ENCODE results near the gene LNP1. TPM values are rescaled to one million over a fixed set of nuclear protein-coding genes. Genes with fewer than 3 reads are reported as not detected.

Gene LNP1
- polyA plus RNA-seq, 1 donor (not counting 4 experiments of a cell fraction or from before 2014, with no cell fraction given), result 0.64 TPM

GRCh38 chr3:100360757-100361496 lies 40.4 kb upstream of the LNP1 start:
- H4K20me1 ChIP-seq (ENCODE audit: control insufficient read depth, extremely low read depth, insufficient read depth, low read length), result no peaks in the 10 kb centered on the region
- FAIRE-seq (peak; percentile 41), DNase-seq (ENCODE audit: low read depth, low spot score) (no peak)
- no peaks in the 10 kb centered on the region for H3K9me3 ChIP-seq (ENCODE audit: control insufficient read depth, low read depth, low read length)
- H3K9ac ChIP-seq (ENCODE audit: control insufficient read depth, extremely low read depth, insufficient read depth, low read length), result no peak overlapping the region
- H3K4me3 ChIP-seq (ENCODE audit: control insufficient read depth in 2 of 3, extremely low read depth in 1 of 3, insufficient read depth in 2 of 3, low read depth in 1 of 3, low read length in 3 of 3), result no peak overlapping the region
- no peak for TF ChIP-seq CTCF (optimal IDR thresholded peaks at IDR 0.05 in 1 of 3, IDR thresholded peaks at IDR 0.05 in 1 of 3, conservative IDR thresholded peaks at IDR 0.05 in 1 of 3; ENCODE audit: extremely low read depth in 1 of 3, insufficient read depth in 2 of 3, low read length in 3 of 3)
- no peak for TF ChIP-seq EZH2 (IDR thresholded peaks at IDR 0.05; ENCODE audit: low read length)
- H3K4me1 ChIP-seq (ENCODE audit: control insufficient read depth, extremely low read depth, insufficient read depth, low read length), result no peaks in the 10 kb centered on the region
- H3K36me3 ChIP-seq (ENCODE audit: control insufficient read depth in 2 of 2, extremely low read depth in 1 of 2, insufficient read depth in 2 of 2, low read length in 2 of 2), result peaks cover 9 to 19% of the 10 kb centered on the region in 2 experiments
- H2AFZ ChIP-seq (ENCODE audit: control insufficient read depth, low read length), result no peak overlapping the region
- H3K9me1 ChIP-seq (ENCODE audit: control insufficient read depth, extremely low read depth, insufficient read depth, low read length), result no peaks in the 10 kb centered on the region
- dilution Hi-C loops (cut with MboI; ENCODE audit: extremely low pct_ligation_motif_present, low sequenced_read_pairs), result no loop called here
- no peaks in the 10 kb centered on the region for H3K27me3 ChIP-seq (ENCODE audit: control insufficient read depth, extremely low read depth, insufficient read depth, low read length)
- no peak overlapping the region for H3K27ac ChIP-seq (ENCODE audit: control insufficient read depth, insufficient read depth, low read length)
- H3K4me2 ChIP-seq (ENCODE audit: control insufficient read depth, extremely low read depth, insufficient read depth, low read depth, low read length), result no peak overlapping the region
- no peaks in the 10 kb centered on the region for H3K79me2 ChIP-seq (ENCODE audit: control insufficient read depth, insufficient read depth, low read length)

- no peaks in the 10 kb centered on the region for H4K20me1 ChIP-seq (ENCODE audit: control insufficient read depth, extremely low read depth, insufficient read depth, low read length)
- no peaks in the 10 kb centered on the region for H3K4me1 ChIP-seq (ENCODE audit: control insufficient read depth, extremely low read depth, insufficient read depth, low read length)
- no peak for DNase-seq (ENCODE audit: low read depth, low spot score)
- H3K27me3 ChIP-seq (ENCODE audit: control insufficient read depth, extremely low read depth, insufficient read depth, low read length), result no peaks in the 10 kb centered on the region
- peaks cover 9 to 14% of the 10 kb centered on the region in 2 experiments for H3K36me3 ChIP-seq (ENCODE audit: control insufficient read depth in 2 of 2, extremely low read depth in 1 of 2, insufficient read depth in 2 of 2, low read length in 2 of 2)
- dilution Hi-C loops (cut with MboI; ENCODE audit: extremely low pct_ligation_motif_present, low sequenced_read_pairs), result no loop called here
- no peak for TF ChIP-seq EZH2 (IDR thresholded peaks at IDR 0.05; ENCODE audit: low read length)
- TF ChIP-seq CTCF (optimal IDR thresholded peaks at IDR 0.05 in 1 of 3, IDR thresholded peaks at IDR 0.05 in 1 of 3, conservative IDR thresholded peaks at IDR 0.05 in 1 of 3; ENCODE audit: extremely low read depth in 1 of 3, insufficient read depth in 2 of 3, low read length in 3 of 3), result no peak
- FAIRE-seq, result no peak
- no peak overlapping the region for H2AFZ ChIP-seq (ENCODE audit: control insufficient read depth, low read length)
- H3K9ac ChIP-seq (ENCODE audit: control insufficient read depth, extremely low read depth, insufficient read depth, low read length), result no peak overlapping the region
- H3K27ac ChIP-seq (ENCODE audit: control insufficient read depth, insufficient read depth, low read length), result no peak overlapping the region
- no peak overlapping the region for H3K4me2 ChIP-seq (ENCODE audit: control insufficient read depth, extremely low read depth, insufficient read depth, low read depth, low read length)
- no peaks in the 10 kb centered on the region for H3K9me3 ChIP-seq (ENCODE audit: control insufficient read depth, low read depth, low read length)
- no peaks in the 10 kb centered on the region for H3K79me2 ChIP-seq (ENCODE audit: control insufficient read depth, insufficient read depth, low read length)
- no peak overlapping the region for H3K4me3 ChIP-seq (ENCODE audit: control insufficient read depth in 2 of 3, extremely low read depth in 1 of 3, insufficient read depth in 2 of 3, low read depth in 1 of 3, low read length in 3 of 3)
- no peaks in the 10 kb centered on the region for H3K9me1 ChIP-seq (ENCODE audit: control insufficient read depth, extremely low read depth, insufficient read depth, low read length)
Observed at GRCh38 chr3:100361897-100362296, 39.4 kb upstream of the LNP1 start.

Data from keratinocyte (primary cell).